HG03097 (cell line): ENCODE data around the gene UBE3B.

Experiments
- ATAC-seq: cut with Tn5 transposase; IDR thresholded peaks from one replicate; pipeline ENCODE4 v1.9.1; 2021; ENCODE audit not compliant: unreplicated experiment, low FRiP score

Gene UBE3B

GRCh38 chr12:109448707-109449390 is 28.6 kb upstream of the UBE3B start:
- ATAC-seq: no peak

GRCh38 chr12:109449845-109450532 is 27.4 kb upstream of the UBE3B start:
- no peak for ATAC-seq

GRCh38 chr12:109450980-109451379 is 26.5 kb upstream of the UBE3B start:
- no peak for ATAC-seq

DNA sequence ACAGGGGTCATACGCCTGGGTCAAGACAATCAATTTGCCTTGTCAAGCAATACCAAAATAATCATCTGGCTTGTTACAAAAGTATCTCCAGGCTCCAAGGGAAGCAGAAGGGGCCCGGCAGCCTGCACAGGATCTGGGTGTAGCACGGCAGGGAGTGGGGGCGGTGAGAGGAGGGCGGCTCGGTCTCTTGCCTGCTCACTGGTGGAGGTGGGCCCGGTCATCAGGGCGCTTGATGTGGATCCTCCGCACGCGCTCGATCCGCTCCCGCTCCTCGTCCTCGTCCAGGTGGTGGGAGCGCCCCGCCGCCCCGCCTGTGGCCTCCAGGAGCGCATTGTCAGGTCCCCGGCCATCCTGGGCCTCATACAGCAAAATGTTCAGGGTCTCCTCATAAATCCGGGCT is 26.0 kb upstream of the UBE3B start:
- ATAC-seq: no peak

- no peak for ATAC-seq
Observed at GRCh38 chr12:109452489-109452888, 24.9 kb upstream of the UBE3B start.

DNA sequence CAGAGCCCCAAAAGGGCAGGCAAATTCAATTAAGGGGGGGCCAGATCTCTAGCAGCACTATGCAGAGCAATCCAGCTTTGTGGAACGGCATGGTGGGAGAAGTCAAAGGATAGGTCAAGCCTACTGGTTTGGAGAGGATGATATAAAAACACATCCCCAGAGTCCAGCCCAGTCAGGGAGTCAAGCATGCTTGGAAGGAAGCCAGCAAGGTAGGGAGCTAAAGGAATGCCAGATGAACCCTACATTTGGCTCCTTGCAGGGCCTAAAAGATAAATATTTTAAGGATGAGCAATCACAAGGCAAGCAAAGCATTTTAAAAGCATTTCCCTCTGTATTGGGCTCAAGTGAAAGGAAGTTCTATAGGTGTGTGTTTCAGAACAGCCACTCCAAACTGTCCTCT is 21.7 kb upstream of the UBE3B start:
- no peak for ATAC-seq

DNA sequence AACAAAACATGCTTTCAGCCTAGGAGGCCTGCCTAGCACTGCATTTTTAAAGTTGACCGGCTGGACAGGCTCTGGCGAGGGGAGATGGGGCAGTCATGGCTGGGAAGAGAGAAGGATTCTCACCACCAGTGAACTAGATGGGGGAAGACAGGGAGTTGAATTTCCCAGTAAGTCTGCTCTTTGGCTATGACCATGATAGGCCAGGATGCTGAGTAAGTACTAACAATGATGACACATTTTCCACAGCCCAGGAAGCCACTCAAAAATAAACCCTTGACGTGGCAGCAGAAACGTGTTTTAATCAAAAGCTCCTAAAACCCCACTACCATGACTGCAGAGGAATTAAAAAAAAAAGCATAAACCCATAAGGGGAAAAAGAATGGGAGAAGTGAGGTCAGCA is 19.3 kb upstream of the UBE3B start:
- no peak for ATAC-seq

DNA sequence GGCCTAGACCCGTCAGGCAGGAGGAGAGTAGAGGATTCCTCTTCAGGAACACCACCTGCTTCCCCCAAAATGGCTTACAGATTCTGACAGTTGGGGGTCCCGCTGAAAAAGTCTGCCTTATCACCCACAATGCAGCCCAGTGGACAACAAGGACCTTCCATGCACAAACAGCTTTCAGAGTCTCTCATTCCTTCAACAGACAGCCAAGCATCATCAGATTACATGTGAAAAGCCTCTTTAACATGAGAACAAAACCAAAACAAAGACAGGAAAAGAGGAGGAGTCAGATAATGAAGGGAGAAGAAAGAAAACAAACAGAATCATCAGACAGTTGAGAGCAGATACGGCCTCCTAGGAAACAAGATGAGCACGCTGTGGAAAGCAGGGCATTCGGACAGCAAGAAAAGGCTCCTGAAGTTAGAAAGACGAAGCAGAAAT is 18.6 kb upstream of the UBE3B start:
- ATAC-seq: no peak

DNA sequence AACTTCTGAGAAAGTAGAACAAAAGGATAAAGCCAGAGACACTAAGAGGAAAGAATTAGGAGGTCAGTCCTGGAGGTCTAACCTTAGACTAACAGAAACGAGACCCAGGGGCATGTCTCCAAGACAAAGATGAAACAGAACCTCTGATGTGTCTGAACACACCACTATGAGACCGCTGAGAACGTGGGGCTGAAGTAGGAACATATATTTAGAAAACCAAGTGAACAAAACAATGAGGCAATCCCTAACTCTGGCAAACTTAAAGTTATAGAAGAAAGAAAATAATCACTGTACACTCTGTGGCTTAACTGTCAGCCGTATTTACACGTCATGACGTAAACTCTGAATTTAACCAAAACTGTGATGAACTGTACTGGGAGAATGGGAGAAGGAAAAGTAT is 18.2 kb upstream of the UBE3B start:
- no peak for ATAC-seq

DNA sequence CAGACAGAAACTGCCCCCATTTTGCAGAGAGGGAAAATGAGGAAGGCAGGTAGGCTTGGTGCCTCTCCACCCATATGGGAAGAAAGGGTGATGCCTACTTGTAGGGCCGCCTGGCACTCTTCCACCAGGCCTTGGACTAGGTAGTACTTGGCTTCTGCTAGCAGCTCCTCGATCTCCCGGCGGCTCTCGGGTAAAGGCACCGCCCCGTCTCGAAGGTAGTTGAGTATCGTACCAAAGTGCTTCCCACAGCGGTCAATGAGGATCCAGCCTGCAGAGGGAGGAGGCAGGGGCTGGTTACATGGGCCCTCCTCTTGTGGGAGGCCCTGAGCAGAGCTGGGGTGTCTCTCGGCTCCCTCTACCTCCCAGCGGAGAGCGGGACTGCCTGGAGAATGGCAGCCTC is 16.9 kb upstream of the UBE3B start:
- no peak for ATAC-seq

GRCh38 chr12:109461049-109461845 is 16.2 kb upstream of the UBE3B start:
- ATAC-seq: no peak

GRCh38 chr12:109461846-109462756 is 15.3 kb upstream of the UBE3B start:
- no peak for ATAC-seq

- ATAC-seq: no peak
Observed at GRCh38 chr12:109462868-109463692, 14.4 kb upstream of the UBE3B start.

GRCh38 chr12:109463756-109464155 is 13.7 kb upstream of the UBE3B start:
- no peak for ATAC-seq

DNA sequence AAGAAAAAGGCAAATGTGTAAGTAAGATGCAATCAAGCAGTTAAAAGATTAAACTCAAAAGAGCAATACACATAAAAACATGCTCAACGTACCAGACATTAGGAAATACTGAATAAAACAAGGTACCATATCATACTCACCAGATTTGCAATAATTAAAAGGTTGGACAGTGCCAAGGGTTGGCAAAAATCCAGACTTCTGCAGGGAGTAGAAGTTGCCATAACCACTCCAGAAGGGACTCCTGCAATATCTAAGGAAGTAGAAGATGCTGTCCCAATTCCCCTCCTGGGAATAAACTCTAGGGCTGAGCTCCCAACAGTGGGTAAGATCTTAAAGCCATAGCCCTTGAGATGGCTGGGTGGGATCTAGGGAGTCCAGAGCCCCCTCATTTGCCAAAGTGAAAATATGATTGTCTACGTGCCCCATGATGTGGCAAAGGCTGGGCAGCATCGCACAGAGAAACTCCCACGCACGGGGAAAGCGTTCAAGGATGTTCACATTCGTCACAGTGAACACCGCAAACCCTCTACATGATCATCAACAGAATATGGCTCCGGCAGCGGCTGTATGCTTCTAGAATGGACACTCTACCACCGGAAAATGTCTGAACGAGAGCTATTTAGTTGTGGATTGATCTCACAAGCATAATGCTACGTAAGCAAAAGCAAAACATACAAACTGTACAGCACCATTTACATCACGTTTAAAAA is 12.6 kb upstream of the UBE3B start:
- ATAC-seq: no peak

DNA sequence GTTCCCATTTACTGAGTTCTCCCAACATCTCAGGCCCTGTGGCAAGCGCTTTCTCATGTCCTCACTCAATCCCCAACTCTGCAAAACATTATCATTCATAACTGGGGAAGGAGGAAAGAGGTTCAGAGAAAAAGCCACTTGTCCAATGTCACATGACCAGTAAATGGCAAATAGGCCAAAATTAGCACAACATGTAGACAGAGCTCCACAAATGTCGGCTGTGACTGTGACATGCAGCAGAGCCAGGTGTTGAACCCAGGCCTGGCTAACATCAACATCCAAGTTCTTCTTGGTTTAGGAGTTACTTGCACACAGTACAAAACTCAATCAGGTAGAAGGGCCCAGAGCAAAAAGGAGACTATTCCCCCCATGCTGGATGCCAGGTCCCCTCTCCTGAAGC is 11.1 kb upstream of the UBE3B start:
- ATAC-seq: no peak

GRCh38 chr12:109466821-109467220 is 10.6 kb upstream of the UBE3B start:
- ATAC-seq: no peak

DNA sequence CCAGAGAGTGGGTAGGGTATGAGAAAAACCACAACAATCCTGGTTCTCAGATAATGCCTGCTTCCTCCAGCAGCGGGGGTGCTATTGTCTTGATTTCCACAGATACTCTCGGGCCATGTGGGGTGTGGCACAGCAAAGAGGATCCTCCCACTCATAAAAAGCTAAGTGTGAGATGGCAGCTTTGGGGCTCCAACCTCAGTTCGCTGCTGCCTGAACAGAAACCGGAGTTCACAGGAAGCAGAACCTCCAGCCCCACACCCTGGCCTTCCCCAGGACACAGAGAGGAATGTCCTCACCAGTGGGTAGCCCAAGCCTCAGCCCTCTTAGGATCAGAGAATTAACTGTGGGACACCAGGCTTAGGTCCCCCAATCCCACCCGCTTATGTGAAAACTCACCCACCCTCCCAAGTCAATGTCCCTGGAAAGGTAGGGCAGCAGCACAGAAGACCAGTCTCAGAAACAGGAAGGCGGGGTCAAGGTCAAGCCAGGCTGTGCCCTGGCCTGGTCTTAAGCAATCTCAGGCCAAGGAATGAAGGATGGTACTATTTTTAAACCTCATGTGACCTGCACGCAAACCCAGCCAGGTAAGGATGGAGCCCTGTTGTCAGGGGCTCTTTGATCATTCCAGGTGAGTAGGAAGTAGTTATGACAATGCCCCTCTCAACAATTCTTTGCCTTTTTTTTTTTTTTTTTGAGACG is 9.3 kb upstream of the UBE3B start:
- no peak for ATAC-seq

DNA sequence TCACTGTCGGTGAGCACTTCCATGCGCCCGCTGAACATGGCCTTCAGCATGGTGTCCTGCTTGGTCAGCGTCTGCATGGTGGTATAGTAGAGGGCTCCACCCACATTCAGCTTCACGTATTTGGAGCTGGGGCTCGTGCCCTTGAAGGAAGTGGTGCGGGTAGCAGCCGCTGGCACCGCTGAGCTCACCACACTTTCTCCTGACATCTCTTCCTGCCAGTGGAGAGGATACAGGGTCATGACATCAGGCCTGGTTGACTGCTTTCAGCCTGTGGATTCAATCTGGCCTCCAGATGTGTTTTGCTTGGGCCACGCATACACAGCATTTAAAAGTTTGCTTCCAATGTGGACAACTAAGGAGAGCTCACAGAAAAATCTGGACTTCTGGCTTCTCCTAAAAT is 7.9 kb upstream of the UBE3B start:
- ATAC-seq: no peak
